Measurements from ENCODE around the gene MYH3. TPM values are rescaled to one million over a fixed set of nuclear protein-coding genes. Genes with fewer than 3 reads are reported as not detected.

The MYH3 gene
- total RNA-seq, 1 experiment from 2014 or later: 2.4 TPM

DNA sequence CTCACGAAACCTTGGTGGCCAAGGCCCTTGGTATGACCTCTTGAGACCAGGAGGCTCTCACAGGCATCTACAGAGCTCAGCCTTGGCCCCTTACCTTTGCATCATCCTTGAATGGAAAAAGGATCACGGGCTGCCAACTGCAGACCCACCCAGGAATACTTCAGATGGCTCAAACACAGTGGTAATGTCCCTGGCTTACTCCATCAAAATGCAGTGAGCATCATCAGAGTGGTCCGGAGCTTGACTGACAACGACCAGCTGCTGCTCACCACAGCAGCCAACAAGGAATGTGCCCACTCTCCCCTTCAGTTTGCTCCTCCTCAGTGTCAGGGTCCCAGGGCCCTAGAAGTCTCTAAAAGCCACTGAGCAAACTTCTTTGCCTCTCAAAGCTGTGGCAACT, 17.6 kb upstream of the MYH3 start:
- no peak for DNase-seq
- H3K36me3 ChIP-seq (ENCODE audit: control insufficient read depth, insufficient read depth, low read length): no peaks in the 10 kb centered on the region; the same call in 1 of the 2 replicates
- TF ChIP-seq, protein P1, sequence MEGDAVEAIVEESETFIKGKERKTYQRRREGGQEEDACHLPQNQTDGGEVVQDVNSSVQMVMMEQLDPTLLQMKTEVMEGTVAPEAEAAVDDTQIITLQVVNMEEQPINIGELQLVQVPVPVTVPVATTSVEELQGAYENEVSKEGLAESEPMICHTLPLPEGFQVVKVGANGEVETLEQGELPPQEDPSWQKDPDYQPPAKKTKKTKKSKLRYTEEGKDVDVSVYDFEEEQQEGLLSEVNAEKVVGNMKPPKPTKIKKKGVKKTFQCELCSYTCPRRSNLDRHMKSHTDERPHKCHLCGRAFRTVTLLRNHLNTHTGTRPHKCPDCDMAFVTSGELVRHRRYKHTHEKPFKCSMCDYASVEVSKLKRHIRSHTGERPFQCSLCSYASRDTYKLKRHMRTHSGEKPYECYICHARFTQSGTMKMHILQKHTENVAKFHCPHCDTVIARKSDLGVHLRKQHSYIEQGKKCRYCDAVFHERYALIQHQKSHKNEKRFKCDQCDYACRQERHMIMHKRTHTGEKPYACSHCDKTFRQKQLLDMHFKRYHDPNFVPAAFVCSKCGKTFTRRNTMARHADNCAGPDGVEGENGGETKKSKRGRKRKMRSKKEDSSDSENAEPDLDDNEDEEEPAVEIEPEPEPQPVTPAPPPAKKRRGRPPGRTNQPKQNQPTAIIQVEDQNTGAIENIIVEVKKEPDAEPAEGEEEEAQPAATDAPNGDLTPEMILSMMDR (IDR thresholded peaks at IDR 0.05; ENCODE audit: insufficient read depth in 1 of 2, low read depth in 1 of 2, low read length in 1 of 2, severe bottlenecking in 1 of 2, unreplicated experiment in 1 of 2): no peak
- H3K36me3 Mint-ChIP-seq (ENCODE audit: insufficient read depth, unreplicated experiment): peaks cover 6% of the 10 kb centered on the region
- H3K4me1 Mint-ChIP-seq (ENCODE audit: low read depth, unreplicated experiment): no peaks in the 10 kb centered on the region
- no peaks in the 10 kb centered on the region for H3K4me1 ChIP-seq
- H3K9me3 ChIP-seq: no peaks in the 10 kb centered on the region
- POLR2A ChIA-PET: no interaction called here
- H3K4me3 Mint-ChIP-seq (ENCODE audit: unreplicated experiment): no peak overlapping the region
- H3K4me3 ChIP-seq (ENCODE audit: low read depth, low read length): no peak overlapping the region
- CTCF ChIA-PET: no interaction called here
- H3K27me3 ChIP-seq (replicated peaks; ENCODE audit: control insufficient read depth, insufficient read depth, low read length): no peaks in the 10 kb centered on the region
- BruUV-seq (replicated peaks): no TSS peak
- no peaks in the 10 kb centered on the region for H3K27me3 Mint-ChIP-seq (ENCODE audit: insufficient read depth, unreplicated experiment)
- H3K27ac Mint-ChIP-seq (ENCODE audit: unreplicated experiment): no peak overlapping the region
- H3K9me3 Mint-ChIP-seq (ENCODE audit: unreplicated experiment): no peaks in the 10 kb centered on the region
- intact Hi-C loops (cut with micrococcal nuclease; ENCODE audit: unreplicated experiment): no loop called here

DNA sequence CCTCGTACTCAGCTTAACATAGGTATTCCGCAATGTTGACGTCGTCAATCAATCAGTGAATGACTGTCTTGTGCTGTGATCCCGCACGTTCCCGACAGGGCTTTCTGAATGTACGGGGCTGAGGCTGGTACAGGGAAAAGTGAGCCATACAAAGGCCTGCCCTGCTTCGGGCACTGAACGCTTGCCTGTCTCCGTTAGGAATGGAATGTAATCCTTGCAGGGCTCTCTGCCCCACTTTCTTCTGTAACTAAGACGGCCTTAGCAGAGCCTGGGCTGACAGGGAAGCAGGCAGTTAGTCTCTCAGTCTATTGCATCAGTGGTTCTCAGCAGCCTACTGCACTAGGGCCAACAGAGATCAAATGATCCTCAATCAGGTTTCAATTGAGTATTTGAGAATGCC, 16.2 kb upstream of the MYH3 start:
- Mint-ChIP-seq H3K4me1 (ENCODE audit: low read depth, unreplicated experiment) (no peaks in the 10 kb centered on the region), H3K36me3 (ENCODE audit: insufficient read depth, unreplicated experiment) (peaks cover 6% of the 10 kb centered on the region), H3K4me3 (ENCODE audit: unreplicated experiment) (no peak overlapping the region), H3K27me3 (ENCODE audit: insufficient read depth, unreplicated experiment) (no peaks in the 10 kb centered on the region), H3K27ac (ENCODE audit: unreplicated experiment) (no peak overlapping the region), H3K9me3 (ENCODE audit: unreplicated experiment) (no peaks in the 10 kb centered on the region)
- intact Hi-C loops (cut with micrococcal nuclease; ENCODE audit: unreplicated experiment): no loop called here
- H3K27me3 ChIP-seq (replicated peaks; ENCODE audit: control insufficient read depth, insufficient read depth, low read length): no peaks in the 10 kb centered on the region
- ChIA-PET POLR2A (no interaction called here), CTCF (no interaction called here)
- no peaks in the 10 kb centered on the region for H3K9me3 ChIP-seq
- no TSS peak for BruUV-seq (replicated peaks)
- no peaks in the 10 kb centered on the region; the same call in 1 of the 2 replicates for H3K36me3 ChIP-seq (ENCODE audit: control insufficient read depth, insufficient read depth, low read length)
- no peak overlapping the region for H3K4me3 ChIP-seq (ENCODE audit: low read depth, low read length)
- no peak for DNase-seq
- TF ChIP-seq, protein P1 (IDR thresholded peaks at IDR 0.05; ENCODE audit: insufficient read depth in 1 of 2, low read depth in 1 of 2, low read length in 1 of 2, severe bottlenecking in 1 of 2, unreplicated experiment in 1 of 2): no peak
- no peaks in the 10 kb centered on the region for H3K4me1 ChIP-seq

DNA sequence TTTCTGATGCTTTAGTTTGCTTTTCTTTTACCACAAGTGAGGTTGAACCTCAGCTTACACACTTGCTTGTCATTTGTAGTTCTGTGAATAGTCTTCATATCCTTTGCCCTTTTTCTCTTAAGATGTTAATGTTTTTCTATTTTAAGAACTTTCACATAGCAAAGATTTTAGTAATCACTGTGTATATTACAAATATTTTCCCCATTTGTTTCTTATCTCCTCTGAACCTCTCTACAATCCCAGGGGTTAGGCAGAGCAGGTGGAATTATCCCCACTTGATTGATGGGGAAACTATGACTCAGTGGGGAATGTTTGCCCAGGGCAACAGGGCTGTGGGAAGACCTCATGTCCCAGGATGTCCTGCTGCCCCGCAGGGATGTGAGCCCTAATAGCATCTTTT, 11.7 kb upstream of the MYH3 start:
- no peaks in the 10 kb centered on the region for H3K27me3 ChIP-seq (replicated peaks; ENCODE audit: control insufficient read depth, insufficient read depth, low read length)
- H3K9me3 ChIP-seq: no peaks in the 10 kb centered on the region
- H3K9me3 Mint-ChIP-seq (ENCODE audit: unreplicated experiment): no peaks in the 10 kb centered on the region
- POLR2A ChIA-PET: no interaction called here
- H3K27ac Mint-ChIP-seq (ENCODE audit: unreplicated experiment): no peak overlapping the region
- TF ChIP-seq, protein P1 (IDR thresholded peaks at IDR 0.05; ENCODE audit: insufficient read depth in 1 of 2, low read depth in 1 of 2, low read length in 1 of 2, severe bottlenecking in 1 of 2, unreplicated experiment in 1 of 2): no peak
- H3K4me3 ChIP-seq (ENCODE audit: low read depth, low read length): no peak overlapping the region
- H3K27me3 Mint-ChIP-seq (ENCODE audit: insufficient read depth, unreplicated experiment): no peaks in the 10 kb centered on the region
- H3K4me1 ChIP-seq: no peaks in the 10 kb centered on the region
- H3K36me3 ChIP-seq (ENCODE audit: control insufficient read depth, insufficient read depth, low read length): no peaks in the 10 kb centered on the region
- no peak overlapping the region for H3K4me3 Mint-ChIP-seq (ENCODE audit: unreplicated experiment)
- CTCF ChIA-PET: no interaction called here
- DNase-seq: peak; percentile 10 to 35
- BruUV-seq (replicated peaks): no TSS peak
- H3K36me3 Mint-ChIP-seq (ENCODE audit: insufficient read depth, unreplicated experiment): no peaks in the 10 kb centered on the region
- H3K4me1 Mint-ChIP-seq (ENCODE audit: low read depth, unreplicated experiment): no peaks in the 10 kb centered on the region
- intact Hi-C loops (cut with micrococcal nuclease; ENCODE audit: unreplicated experiment): no loop called here

Data from Caco-2 (cell line).